GM23338 (cell line): ENCODE results near the gene SPCS2. TPM values are rescaled to one million over a fixed set of nuclear protein-coding genes. Genes with fewer than 3 reads are reported as not detected.

Source experiments
- ATAC-seq: fragments of 200-7000 bp; cut with Tn5 transposase; 3 replicates; pipeline ENCODE4 v1.9.1; 2020
- DNase-seq: peaks from one replicate; pipeline ENCODE4 v3.0.0-alpha.2; 2015; ENCODE audit warnings: low spot score
- H2AFZ ChIP-seq: fragments of 200-600 bp; sonication (generic); 2 replicates; pipeline ENCODE4 v1.8.0; 2016; ENCODE audit warnings: antibody characterized with exemption, mild to moderate bottlenecking, moderate library complexity
- H3F3A ChIP-seq: fragments of 200-600 bp; sonication (generic); replicated peaks from 2 replicates; pipeline ENCODE4 v1.8.0; 2017; ENCODE audit warnings: antibody characterized with exemption, mixed run types, low read depth
- H3K27ac ChIP-seq: fragments of 200-600 bp; sonication (generic); 2 replicates; pipeline ENCODE4 v1.6.1; 2016; ENCODE audit warnings: low read depth
- H3K27me3 ChIP-seq: fragments of 200-600 bp; sonication (generic); 2 replicates; pipeline ENCODE4 v1.8.0; 2016; ENCODE audit warnings: mild to moderate bottlenecking, mixed run types, moderate library complexity; ENCODE audit not compliant: insufficient read depth
- H3K36me3 ChIP-seq: fragments of 200-600 bp; sonication (generic); 2 replicates; pipeline ENCODE4 v1.8.0; 2016; ENCODE audit warnings: mild to moderate bottlenecking; ENCODE audit not compliant: insufficient read depth
- H3K4me1 ChIP-seq: fragments of 200-600 bp; sonication (generic); 2 replicates; pipeline ENCODE4 v1.8.0; 2016; ENCODE audit warnings: mild to moderate bottlenecking, moderate library complexity; ENCODE audit not compliant: insufficient read depth
- H3K4me2 ChIP-seq: fragments of 200-600 bp; sonication (generic); 2 replicates; pipeline ENCODE4 v1.7.1; 2017; ENCODE audit warnings: mixed run types
- H3K4me3 ChIP-seq: fragments of 200-600 bp; sonication (generic); 2 replicates; pipeline ENCODE4 v1.6.1; 2016; ENCODE audit warnings: mixed run types
- H3K79me2 ChIP-seq: fragments of 200-600 bp; sonication (generic); replicated peaks from 2 replicates; pipeline ENCODE4 v1.8.0; 2017; ENCODE audit warnings: mild to moderate bottlenecking; ENCODE audit not compliant: insufficient read depth
- H3K9me2 ChIP-seq: fragments of 200-600 bp; sonication (generic); 2 replicates; pipeline ENCODE4 v1.8.0; 2017; ENCODE audit not compliant: insufficient read depth
- H4K20me1 ChIP-seq: fragments of 200-600 bp; sonication (generic); replicated peaks from 2 replicates; pipeline ENCODE4 v1.8.0; 2017; ENCODE audit warnings: mild to moderate bottlenecking; ENCODE audit not compliant: insufficient read depth
- H3K27ac Mint-ChIP-seq: 2 replicates; pipeline ENCODE4 v1.8.0; 2020; ENCODE audit warnings: inconsistent platforms, mild to moderate bottlenecking, moderate library complexity, mixed read lengths
- H3K27me3 Mint-ChIP-seq: 3 replicates; pipeline ENCODE4 v1.8.0; 2022; ENCODE audit warnings: low read depth, mild to moderate bottlenecking, moderate library complexity, mixed read lengths, inconsistent platforms; ENCODE audit not compliant: insufficient read depth, poor library complexity
- H3K36me3 Mint-ChIP-seq: 3 replicates; pipeline ENCODE4 v1.8.0; 2021; ENCODE audit warnings: low read depth, mild to moderate bottlenecking, inconsistent platforms, moderate library complexity, mixed read lengths
- H3K4me1 Mint-ChIP-seq: 3 replicates; pipeline ENCODE4 v1.8.0; 2020; ENCODE audit warnings: mild to moderate bottlenecking, inconsistent platforms, mixed read lengths
- H3K4me3 Mint-ChIP-seq: 3 replicates; pipeline ENCODE4 v1.8.0; 2021; ENCODE audit warnings: moderate library complexity, mild to moderate bottlenecking, inconsistent platforms, mixed read lengths
- H3K9me3 Mint-ChIP-seq: 3 replicates; pipeline ENCODE4 v1.8.0; 2020; ENCODE audit warnings: moderate library complexity, mild to moderate bottlenecking, inconsistent platforms, mixed read lengths
- CREB1 ChIP-seq: fragments of 250-450 bp; sonication (Bioruptor Pico); IDR thresholded peaks from 2 replicates; pipeline ENCODE4 v1.5.0; 2020; ENCODE audit warnings: low read depth, mild to moderate bottlenecking, moderate library complexity
- EZH2 ChIP-seq: fragments of 200-600 bp; sonication (generic); IDR thresholded peaks from one replicate; pipeline ENCODE4 v1.8.0; 2017; ENCODE audit warnings: antibody characterized with exemption, mild to moderate bottlenecking, low read depth; ENCODE audit not compliant: unreplicated experiment
- EZH2phosphoT487 ChIP-seq: fragments of 200-600 bp; sonication (generic); IDR thresholded peaks from one replicate; pipeline ENCODE4 v1.8.1; 2018; ENCODE audit warnings: antibody characterized with exemption; ENCODE audit not compliant: unreplicated experiment
- JUNB ChIP-seq: IDR thresholded peaks from one replicate; pipeline ENCODE4 v1.6.1; 2016; ENCODE audit warnings: antibody characterized with exemption; ENCODE audit not compliant: unreplicated experiment
- NANOG ChIP-seq: IDR thresholded peaks from 2 replicates; pipeline ENCODE4 v1.6.1; 2016; ENCODE audit warnings: antibody characterized with exemption, borderline replicate concordance
- POLR2AphosphoS5 ChIP-seq: IDR thresholded peaks from 2 replicates; pipeline ENCODE4 v1.6.1; 2016; ENCODE audit warnings: antibody characterized with exemption, low read depth
- STAT1 ChIP-seq: IDR thresholded peaks from one replicate; pipeline ENCODE4 v1.6.1; 2016; ENCODE audit warnings: antibody characterized with exemption; ENCODE audit not compliant: unreplicated experiment
- ZNF114 ChIP-seq: fragments of 250-450 bp; sonication (Bioruptor Pico); IDR thresholded peaks from 2 replicates; pipeline ENCODE4 v1.5.0; 2020; ENCODE audit warnings: mild to moderate bottlenecking, moderate library complexity
- polyA plus RNA-seq: library from polyadenylated mRNA; unstranded; fragments of >200 nt; fragmentation: Nextera tagmentation; extraction: Ambion mirVana; gene quantifications from 2 replicates; pipeline ENCODE4 v1.2.1, GENCODE V29; 2016
- total RNA-seq: library from RNA; depleted of rRNA; stranded (reverse); fragments of >200 nt; shearing (Covaris generic); gene quantifications from 2 replicates; pipeline ENCODE4 v1.2.3, GENCODE V29; 2014
- TF ChIP-seq, protein P1 (sequence below): IDR thresholded peaks from one replicate; pipeline ENCODE4 v1.6.1; 2018; ENCODE audit warnings: antibody characterized with exemption; ENCODE audit not compliant: unreplicated experiment
- TF ChIP-seq, protein P2 (sequence below): IDR thresholded peaks from 2 replicates; pipeline ENCODE4 v1.6.1; 2016; ENCODE audit warnings: antibody characterized with exemption
- TF ChIP-seq, protein P3 (sequence below), 2 experiments: fragments of 200-600 bp in 1 of 2; sonication (generic) in 1 of 2; conservative IDR thresholded peaks; 2 replicates each; pipeline versions ENCODE4 v1.5.1 to v1.6.1; 2016 to 2017; ENCODE audit warnings: antibody characterized with exemption in 2 of 2, low read depth in 2 of 2, mild to moderate bottlenecking in 2 of 2, moderate library complexity in 1 of 2
- TF ChIP-seq, protein P4 (sequence below): fragments of 250-450 bp; sonication (Bioruptor Pico); IDR thresholded peaks from 2 replicates; pipeline ENCODE4 v1.5.0; 2020; ENCODE audit warnings: mild to moderate bottlenecking, moderate library complexity

SPCS2 gene
- total and polyA plus RNA-seq, 2 experiments from 2014 or later = 115 to 334 TPM

DNA sequence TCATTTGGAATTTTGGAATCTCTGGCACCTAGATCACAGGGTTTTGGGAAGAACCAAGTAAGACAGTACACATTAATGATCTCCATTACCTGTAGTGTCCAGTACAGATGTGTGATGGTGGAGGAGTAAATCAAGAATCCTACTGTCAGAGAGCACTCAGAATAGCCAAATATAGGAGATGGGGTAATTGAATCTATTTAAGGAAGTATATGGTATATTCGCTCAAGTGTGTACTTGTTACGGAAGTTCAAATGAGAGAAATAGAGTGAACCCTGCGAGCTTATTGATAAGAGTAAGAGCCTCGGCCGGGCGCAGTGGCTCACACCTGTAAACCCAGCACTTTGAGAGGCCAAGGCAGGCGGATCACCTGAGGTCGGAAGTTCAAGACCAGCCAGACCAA lies 2.2 kb downstream of the SPCS2 start:
- peak overlapping the region; percentile 94; the same call in 1 of the 2 replicates for H3K4me3 ChIP-seq
- H3K27ac Mint-ChIP-seq = no peak overlapping the region
- peaks cover 7% of the 10 kb centered on the region; the same call in 2 of the 3 replicates for H3K4me1 Mint-ChIP-seq
- H3F3A ChIP-seq = no peaks in the 10 kb centered on the region
- H4K20me1 ChIP-seq = peaks cover 36% of the 10 kb centered on the region
- H3K27me3 ChIP-seq = no peaks in the 10 kb centered on the region
- peaks cover 68% of the 10 kb centered on the region for H3K79me2 ChIP-seq
- 0 out of 2 replicates have a peak, but pooled peaks cover 2% of the 10 kb centered on the region for H3K36me3 ChIP-seq
- H3K27me3 Mint-ChIP-seq = peaks cover 6% of the 10 kb centered on the region
- no peaks in the 10 kb centered on the region for H3K9me2 ChIP-seq
- H3K4me2 ChIP-seq = no peak overlapping the region
- no peaks in the 10 kb centered on the region; the same call in 2 of the 3 replicates for H3K36me3 Mint-ChIP-seq
- no peak for ATAC-seq
- no peak overlapping the region for H2AFZ ChIP-seq
- no peaks in the 10 kb centered on the region for H3K9me3 Mint-ChIP-seq
- no peak overlapping the region for H3K27ac ChIP-seq
- DNase-seq = no peak
- H3K4me1 ChIP-seq = peaks cover 12% of the 10 kb centered on the region; the same call in 1 of the 2 replicates
- no peak overlapping the region for H3K4me3 Mint-ChIP-seq
- TF ChIP-seq ZNF114 (CRISPR knock-in tag) (no peak), STAT1 (no peak), POLR2AphosphoS5 (no peak), CREB1 (CRISPR knock-in tag) (no peak), EZH2 (no peak), EZH2phosphoT487 (no peak), JUNB (no peak), NANOG (no peak)
- TF ChIP-seq, protein P1, sequence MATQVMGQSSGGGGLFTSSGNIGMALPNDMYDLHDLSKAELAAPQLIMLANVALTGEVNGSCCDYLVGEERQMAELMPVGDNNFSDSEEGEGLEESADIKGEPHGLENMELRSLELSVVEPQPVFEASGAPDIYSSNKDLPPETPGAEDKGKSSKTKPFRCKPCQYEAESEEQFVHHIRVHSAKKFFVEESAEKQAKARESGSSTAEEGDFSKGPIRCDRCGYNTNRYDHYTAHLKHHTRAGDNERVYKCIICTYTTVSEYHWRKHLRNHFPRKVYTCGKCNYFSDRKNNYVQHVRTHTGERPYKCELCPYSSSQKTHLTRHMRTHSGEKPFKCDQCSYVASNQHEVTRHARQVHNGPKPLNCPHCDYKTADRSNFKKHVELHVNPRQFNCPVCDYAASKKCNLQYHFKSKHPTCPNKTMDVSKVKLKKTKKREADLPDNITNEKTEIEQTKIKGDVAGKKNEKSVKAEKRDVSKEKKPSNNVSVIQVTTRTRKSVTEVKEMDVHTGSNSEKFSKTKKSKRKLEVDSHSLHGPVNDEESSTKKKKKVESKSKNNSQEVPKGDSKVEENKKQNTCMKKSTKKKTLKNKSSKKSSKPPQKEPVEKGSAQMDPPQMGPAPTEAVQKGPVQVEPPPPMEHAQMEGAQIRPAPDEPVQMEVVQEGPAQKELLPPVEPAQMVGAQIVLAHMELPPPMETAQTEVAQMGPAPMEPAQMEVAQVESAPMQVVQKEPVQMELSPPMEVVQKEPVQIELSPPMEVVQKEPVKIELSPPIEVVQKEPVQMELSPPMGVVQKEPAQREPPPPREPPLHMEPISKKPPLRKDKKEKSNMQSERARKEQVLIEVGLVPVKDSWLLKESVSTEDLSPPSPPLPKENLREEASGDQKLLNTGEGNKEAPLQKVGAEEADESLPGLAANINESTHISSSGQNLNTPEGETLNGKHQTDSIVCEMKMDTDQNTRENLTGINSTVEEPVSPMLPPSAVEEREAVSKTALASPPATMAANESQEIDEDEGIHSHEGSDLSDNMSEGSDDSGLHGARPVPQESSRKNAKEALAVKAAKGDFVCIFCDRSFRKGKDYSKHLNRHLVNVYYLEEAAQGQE = no peak
- TF ChIP-seq, protein P2, sequence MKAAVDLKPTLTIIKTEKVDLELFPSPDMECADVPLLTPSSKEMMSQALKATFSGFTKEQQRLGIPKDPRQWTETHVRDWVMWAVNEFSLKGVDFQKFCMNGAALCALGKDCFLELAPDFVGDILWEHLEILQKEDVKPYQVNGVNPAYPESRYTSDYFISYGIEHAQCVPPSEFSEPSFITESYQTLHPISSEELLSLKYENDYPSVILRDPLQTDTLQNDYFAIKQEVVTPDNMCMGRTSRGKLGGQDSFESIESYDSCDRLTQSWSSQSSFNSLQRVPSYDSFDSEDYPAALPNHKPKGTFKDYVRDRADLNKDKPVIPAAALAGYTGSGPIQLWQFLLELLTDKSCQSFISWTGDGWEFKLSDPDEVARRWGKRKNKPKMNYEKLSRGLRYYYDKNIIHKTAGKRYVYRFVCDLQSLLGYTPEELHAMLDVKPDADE = no peak
- TF ChIP-seq, protein P3, sequence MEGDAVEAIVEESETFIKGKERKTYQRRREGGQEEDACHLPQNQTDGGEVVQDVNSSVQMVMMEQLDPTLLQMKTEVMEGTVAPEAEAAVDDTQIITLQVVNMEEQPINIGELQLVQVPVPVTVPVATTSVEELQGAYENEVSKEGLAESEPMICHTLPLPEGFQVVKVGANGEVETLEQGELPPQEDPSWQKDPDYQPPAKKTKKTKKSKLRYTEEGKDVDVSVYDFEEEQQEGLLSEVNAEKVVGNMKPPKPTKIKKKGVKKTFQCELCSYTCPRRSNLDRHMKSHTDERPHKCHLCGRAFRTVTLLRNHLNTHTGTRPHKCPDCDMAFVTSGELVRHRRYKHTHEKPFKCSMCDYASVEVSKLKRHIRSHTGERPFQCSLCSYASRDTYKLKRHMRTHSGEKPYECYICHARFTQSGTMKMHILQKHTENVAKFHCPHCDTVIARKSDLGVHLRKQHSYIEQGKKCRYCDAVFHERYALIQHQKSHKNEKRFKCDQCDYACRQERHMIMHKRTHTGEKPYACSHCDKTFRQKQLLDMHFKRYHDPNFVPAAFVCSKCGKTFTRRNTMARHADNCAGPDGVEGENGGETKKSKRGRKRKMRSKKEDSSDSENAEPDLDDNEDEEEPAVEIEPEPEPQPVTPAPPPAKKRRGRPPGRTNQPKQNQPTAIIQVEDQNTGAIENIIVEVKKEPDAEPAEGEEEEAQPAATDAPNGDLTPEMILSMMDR (conservative IDR thresholded peaks at IDR 0.05; ENCODE audit: low read depth in 2 of 2) = no peak
- TF ChIP-seq, protein P4, sequence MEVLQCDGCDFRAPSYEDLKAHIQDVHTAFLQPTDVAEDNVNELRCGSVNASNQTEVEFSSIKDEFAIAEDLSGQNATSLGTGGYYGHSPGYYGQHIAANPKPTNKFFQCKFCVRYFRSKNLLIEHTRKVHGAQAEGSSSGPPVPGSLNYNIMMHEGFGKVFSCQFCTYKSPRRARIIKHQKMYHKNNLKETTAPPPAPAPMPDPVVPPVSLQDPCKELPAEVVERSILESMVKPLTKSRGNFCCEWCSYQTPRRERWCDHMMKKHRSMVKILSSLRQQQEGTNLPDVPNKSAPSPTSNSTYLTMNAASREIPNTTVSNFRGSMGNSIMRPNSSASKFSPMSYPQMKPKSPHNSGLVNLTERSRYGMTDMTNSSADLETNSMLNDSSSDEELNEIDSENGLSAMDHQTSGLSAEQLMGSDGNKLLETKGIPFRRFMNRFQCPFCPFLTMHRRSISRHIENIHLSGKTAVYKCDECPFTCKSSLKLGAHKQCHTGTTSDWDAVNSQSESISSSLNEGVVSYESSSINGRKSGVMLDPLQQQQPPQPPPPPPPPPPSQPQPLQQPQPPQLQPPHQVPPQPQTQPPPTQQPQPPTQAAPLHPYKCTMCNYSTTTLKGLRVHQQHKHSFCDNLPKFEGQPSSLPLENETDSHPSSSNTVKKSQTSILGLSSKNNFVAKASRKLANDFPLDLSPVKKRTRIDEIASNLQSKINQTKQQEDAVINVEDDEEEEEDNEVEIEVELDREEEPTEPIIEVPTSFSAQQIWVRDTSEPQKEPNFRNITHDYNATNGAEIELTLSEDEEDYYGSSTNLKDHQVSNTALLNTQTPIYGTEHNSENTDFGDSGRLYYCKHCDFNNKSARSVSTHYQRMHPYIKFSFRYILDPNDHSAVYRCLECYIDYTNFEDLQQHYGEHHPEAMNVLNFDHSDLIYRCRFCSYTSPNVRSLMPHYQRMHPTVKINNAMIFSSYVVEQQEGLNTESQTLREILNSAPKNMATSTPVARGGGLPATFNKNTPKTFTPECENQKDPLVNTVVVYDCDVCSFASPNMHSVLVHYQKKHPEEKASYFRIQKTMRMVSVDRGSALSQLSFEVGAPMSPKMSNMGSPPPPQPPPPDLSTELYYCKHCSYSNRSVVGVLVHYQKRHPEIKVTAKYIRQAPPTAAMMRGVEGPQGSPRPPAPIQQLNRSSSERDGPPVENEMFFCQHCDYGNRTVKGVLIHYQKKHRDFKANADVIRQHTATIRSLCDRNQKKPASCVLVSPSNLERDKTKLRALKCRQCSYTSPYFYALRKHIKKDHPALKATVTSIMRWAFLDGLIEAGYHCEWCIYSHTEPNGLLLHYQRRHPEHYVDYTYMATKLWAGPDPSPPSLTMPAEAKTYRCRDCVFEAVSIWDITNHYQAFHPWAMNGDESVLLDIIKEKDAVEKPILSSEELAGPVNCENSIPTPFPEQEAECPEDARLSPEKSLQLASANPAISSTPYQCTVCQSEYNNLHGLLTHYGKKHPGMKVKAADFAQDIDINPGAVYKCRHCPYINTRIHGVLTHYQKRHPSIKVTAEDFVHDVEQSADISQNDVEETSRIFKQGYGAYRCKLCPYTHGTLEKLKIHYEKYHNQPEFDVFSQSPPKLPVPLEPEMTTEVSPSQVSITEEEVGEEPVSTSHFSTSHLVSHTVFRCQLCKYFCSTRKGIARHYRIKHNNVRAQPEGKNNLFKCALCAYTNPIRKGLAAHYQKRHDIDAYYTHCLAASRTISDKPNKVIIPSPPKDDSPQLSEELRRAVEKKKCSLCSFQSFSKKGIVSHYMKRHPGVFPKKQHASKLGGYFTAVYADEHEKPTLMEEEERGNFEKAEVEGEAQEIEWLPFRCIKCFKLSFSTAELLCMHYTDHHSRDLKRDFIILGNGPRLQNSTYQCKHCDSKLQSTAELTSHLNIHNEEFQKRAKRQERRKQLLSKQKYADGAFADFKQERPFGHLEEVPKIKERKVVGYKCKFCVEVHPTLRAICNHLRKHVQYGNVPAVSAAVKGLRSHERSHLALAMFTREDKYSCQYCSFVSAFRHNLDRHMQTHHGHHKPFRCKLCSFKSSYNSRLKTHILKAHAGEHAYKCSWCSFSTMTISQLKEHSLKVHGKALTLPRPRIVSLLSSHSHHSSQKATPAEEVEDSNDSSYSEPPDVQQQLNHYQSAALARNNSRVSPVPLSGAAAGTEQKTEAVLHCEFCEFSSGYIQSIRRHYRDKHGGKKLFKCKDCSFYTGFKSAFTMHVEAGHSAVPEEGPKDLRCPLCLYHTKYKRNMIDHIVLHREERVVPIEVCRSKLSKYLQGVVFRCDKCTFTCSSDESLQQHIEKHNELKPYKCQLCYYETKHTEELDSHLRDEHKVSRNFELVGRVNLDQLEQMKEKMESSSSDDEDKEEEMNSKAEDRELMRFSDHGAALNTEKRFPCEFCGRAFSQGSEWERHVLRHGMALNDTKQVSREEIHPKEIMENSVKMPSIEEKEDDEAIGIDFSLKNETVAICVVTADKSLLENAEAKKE (CRISPR knock-in tag) = no peak
